Islet precursor cell (in vitro differentiated cells): Measurements from ENCODE around the gene KPTN.

ENCODE experiments used
- DNase-seq: peaks from one replicate; pipeline ENCODE4 v3.0.0-alpha.2; 2018

The KPTN gene

GRCh38 chr19:47432091-47432490 is 51.9 kb downstream of the KPTN start:
- no peak for DNase-seq

GRCh38 chr19:47430041-47430802 is 53.8 kb downstream of the KPTN start:
- DNase-seq: peak; percentile 85

- DNase-seq: peak; percentile 56
These were observed 54.8 kb downstream of the KPTN start for GRCh38 chr19:47429140-47429793.

- peak; percentile 100 for DNase-seq
These were observed 55.7 kb downstream of the KPTN start for GRCh38 chr19:47428177-47428894.

GRCh38 chr19:47427241-47428176 is 56.5 kb downstream of the KPTN start:
- DNase-seq: peak; percentile 94
